Osteocyte (in vitro differentiated cells): ENCODE results near the gene LPO. TPM values are rescaled to one million over a fixed set of nuclear protein-coding genes. Genes with fewer than 3 reads are reported as not detected.
A peak's percentile ranks its signal among the peaks of the same experiment; 100 is the strongest.

ENCODE experiments used
- DNase-seq: peaks from one replicate; pipeline ENCODE4 v3.0.0; 2021; ENCODE audit warnings: mixed read lengths; ENCODE audit not compliant: unreplicated experiment; ENCODE audit errors: extremely low spot score
- H3K27ac Mint-ChIP-seq: one replicate; pipeline ENCODE4 v1.8.0; 2021; ENCODE audit warnings: mild to moderate bottlenecking, mixed read lengths; ENCODE audit not compliant: unreplicated experiment
- H3K27me3 Mint-ChIP-seq: one replicate; pipeline ENCODE4 v1.8.0; 2021; ENCODE audit warnings: mixed read lengths; ENCODE audit not compliant: unreplicated experiment
- H3K36me3 Mint-ChIP-seq: one replicate; pipeline ENCODE4 v1.8.0; 2021; ENCODE audit warnings: mixed read lengths; ENCODE audit not compliant: unreplicated experiment
- H3K4me1 Mint-ChIP-seq: one replicate; pipeline ENCODE4 v1.8.0; 2021; ENCODE audit warnings: mixed read lengths; ENCODE audit not compliant: unreplicated experiment
- H3K4me3 Mint-ChIP-seq: one replicate; pipeline ENCODE4 v1.8.0; 2021; ENCODE audit warnings: mild to moderate bottlenecking, moderate library complexity, mixed read lengths; ENCODE audit not compliant: unreplicated experiment
- H3K9me3 Mint-ChIP-seq: one replicate; pipeline ENCODE4 v1.8.0; 2021; ENCODE audit warnings: mixed read lengths; ENCODE audit not compliant: unreplicated experiment
- CTCF ChIP-seq: fragments of 200-600 bp; sonication (generic); IDR thresholded peaks from 2 replicates; pipeline ENCODE4 v1.5.0; 2021; ENCODE audit warnings: antibody characterized with exemption, mild to moderate bottlenecking, moderate library complexity
- total RNA-seq: library from RNA; stranded (reverse); gene quantifications from 2 replicates; pipeline ENCODE4 v1.2.1, GENCODE V29; 2021

The LPO gene
- total RNA-seq, 1 donor from 2014 or later: not detected

- DNase-seq: peak; percentile 75
- no peak for TF ChIP-seq CTCF
- no peaks in the 10 kb centered on the region for H3K4me1 Mint-ChIP-seq
- no peaks in the 10 kb centered on the region for H3K9me3 Mint-ChIP-seq
- peaks cover 3% of the 10 kb centered on the region for H3K27me3 Mint-ChIP-seq
- no peak overlapping the region for H3K27ac Mint-ChIP-seq
- no peak overlapping the region for H3K4me3 Mint-ChIP-seq
- no peaks in the 10 kb centered on the region for H3K36me3 Mint-ChIP-seq
Observed at GRCh38 chr17:58271216-58271931, 33.0 kb downstream of the LPO start.

GRCh38 chr17:58272367-58273280, 34.2 kb downstream of the LPO start:
- no peaks in the 10 kb centered on the region for H3K9me3 Mint-ChIP-seq
- no peaks in the 10 kb centered on the region for H3K36me3 Mint-ChIP-seq
- H3K4me1 Mint-ChIP-seq: no peaks in the 10 kb centered on the region
- no peak overlapping the region for H3K4me3 Mint-ChIP-seq
- no peak overlapping the region for H3K27ac Mint-ChIP-seq
- TF ChIP-seq CTCF: no peak
- no peaks in the 10 kb centered on the region for H3K27me3 Mint-ChIP-seq
- peak; percentile 78 for DNase-seq

- no peak overlapping the region for H3K4me3 Mint-ChIP-seq
- no peaks in the 10 kb centered on the region for H3K4me1 Mint-ChIP-seq
- no peaks in the 10 kb centered on the region for H3K36me3 Mint-ChIP-seq
- peak; percentile 78 for DNase-seq
- no peaks in the 10 kb centered on the region for H3K27me3 Mint-ChIP-seq
- H3K9me3 Mint-ChIP-seq: no peaks in the 10 kb centered on the region
- H3K27ac Mint-ChIP-seq: no peak overlapping the region
- TF ChIP-seq CTCF: no peak
Observed at GRCh38 chr17:58273453-58274104, 35.2 kb downstream of the LPO start.

GRCh38 chr17:58275417-58275816, 37.0 kb downstream of the LPO start:
- DNase-seq: no peak
- Mint-ChIP-seq H3K36me3 (no peaks in the 10 kb centered on the region), H3K9me3 (no peaks in the 10 kb centered on the region), H3K27me3 (no peaks in the 10 kb centered on the region), H3K4me3 (no peak overlapping the region), H3K27ac (no peak overlapping the region), H3K4me1 (no peaks in the 10 kb centered on the region)
- TF ChIP-seq CTCF: no peak
